Measurements from ENCODE around the gene ACOT6.

- no peak for TF ChIP-seq ETS2 (tag; IDR thresholded peaks at IDR 0.05; ENCODE audit: borderline replicate concordance, poor library complexity, severe bottlenecking)
- TF ChIP-seq, protein P1, sequence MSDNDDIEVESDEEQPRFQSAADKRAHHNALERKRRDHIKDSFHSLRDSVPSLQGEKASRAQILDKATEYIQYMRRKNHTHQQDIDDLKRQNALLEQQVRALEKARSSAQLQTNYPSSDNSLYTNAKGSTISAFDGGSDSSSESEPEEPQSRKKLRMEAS (CRISPR knock-in tag; IDR thresholded peaks at IDR 0.05), result no peak
- TF ChIP-seq HNRNPK (IDR thresholded peaks at IDR 0.05; ENCODE audit: low read depth, low read length, poor library complexity, severe bottlenecking), result no peak
- no peak for TF ChIP-seq HMGXB4 (CRISPR knock-in tag; IDR thresholded peaks at IDR 0.05)
- TF ChIP-seq FOSL1 (tag; conservative IDR thresholded peaks at IDR 0.05), result no peak
Observed at GRCh38 chr14:73627151-73627558, 14.8 kb downstream of the ACOT6 start.
